Thyroid gland (tissue), 4 donors: Measurements from ENCODE around the gene BTBD6.

Experiments
- POLR2A ChIP-seq, 2 donors: fragments of 450-650 bp; IDR thresholded peaks; one replicate each; pipeline ENCODE4 v1.6.1; 2017; ENCODE audit warnings: antibody characterized with exemption in 2 of 2, mild to moderate bottlenecking in 2 of 2, moderate library complexity in 1 of 2
- TF ChIP-seq, protein P1 (sequence below), 6 experiments: fragments of 200-600 bp in 3 of 6; fragments of 450-650 bp in 3 of 6; sonication (generic) in 3 of 6; IDR thresholded peaks; one replicate each; pipeline ENCODE4 v1.5.1; 2016 to 2019; ENCODE audit warnings: antibody characterized with exemption in 6 of 6, mild to moderate bottlenecking in 2 of 6, inconsistent platforms in 1 of 6, moderate library complexity in 1 of 6

DNA sequence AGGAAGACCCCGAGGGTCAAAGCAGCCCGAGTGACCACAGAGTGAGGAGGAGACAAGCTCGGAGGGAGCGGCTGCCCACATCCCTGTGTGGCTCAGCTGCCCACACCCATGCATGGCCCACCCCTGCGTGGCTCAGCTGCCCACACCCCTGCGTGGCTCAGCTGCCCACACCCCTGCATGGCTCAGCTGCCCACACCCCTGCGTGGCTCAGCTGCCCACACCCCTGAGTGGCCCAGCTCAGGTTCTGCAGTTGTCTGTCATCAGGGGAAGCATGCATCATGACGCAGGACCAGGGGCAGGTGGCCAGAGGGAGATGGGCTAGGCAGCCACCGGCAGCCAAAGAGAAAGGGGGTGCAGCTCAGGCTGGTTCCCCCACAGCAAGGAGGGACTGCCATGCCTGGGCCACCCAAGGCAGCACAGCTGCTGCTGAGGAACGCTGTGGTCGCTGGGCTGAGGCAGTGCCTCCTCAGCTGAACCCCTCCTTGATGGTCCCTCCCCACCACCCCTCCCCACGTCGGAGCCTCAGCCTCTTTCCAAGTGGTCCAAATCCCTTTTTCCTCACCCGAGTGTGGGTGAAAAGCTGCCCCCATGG is 33.9 kb upstream of the BTBD6 start:
- TF ChIP-seq, protein P1, sequence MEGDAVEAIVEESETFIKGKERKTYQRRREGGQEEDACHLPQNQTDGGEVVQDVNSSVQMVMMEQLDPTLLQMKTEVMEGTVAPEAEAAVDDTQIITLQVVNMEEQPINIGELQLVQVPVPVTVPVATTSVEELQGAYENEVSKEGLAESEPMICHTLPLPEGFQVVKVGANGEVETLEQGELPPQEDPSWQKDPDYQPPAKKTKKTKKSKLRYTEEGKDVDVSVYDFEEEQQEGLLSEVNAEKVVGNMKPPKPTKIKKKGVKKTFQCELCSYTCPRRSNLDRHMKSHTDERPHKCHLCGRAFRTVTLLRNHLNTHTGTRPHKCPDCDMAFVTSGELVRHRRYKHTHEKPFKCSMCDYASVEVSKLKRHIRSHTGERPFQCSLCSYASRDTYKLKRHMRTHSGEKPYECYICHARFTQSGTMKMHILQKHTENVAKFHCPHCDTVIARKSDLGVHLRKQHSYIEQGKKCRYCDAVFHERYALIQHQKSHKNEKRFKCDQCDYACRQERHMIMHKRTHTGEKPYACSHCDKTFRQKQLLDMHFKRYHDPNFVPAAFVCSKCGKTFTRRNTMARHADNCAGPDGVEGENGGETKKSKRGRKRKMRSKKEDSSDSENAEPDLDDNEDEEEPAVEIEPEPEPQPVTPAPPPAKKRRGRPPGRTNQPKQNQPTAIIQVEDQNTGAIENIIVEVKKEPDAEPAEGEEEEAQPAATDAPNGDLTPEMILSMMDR (IDR thresholded peaks at IDR 0.05), result no peak
- no peak for TF ChIP-seq POLR2A (IDR thresholded peaks at IDR 0.05)
